ENCODE measurements around the gene CAVIN4. TPM values are rescaled to one million over a fixed set of nuclear protein-coding genes. Genes with fewer than 3 reads are reported as not detected.

The CAVIN4 gene
- total and polyA plus RNA-seq, 2 of the 13 experiments (the other 11 are each of a cell fraction or from before 2014, with no cell fraction given), result 0.54 to 1.00 TPM

DNA sequence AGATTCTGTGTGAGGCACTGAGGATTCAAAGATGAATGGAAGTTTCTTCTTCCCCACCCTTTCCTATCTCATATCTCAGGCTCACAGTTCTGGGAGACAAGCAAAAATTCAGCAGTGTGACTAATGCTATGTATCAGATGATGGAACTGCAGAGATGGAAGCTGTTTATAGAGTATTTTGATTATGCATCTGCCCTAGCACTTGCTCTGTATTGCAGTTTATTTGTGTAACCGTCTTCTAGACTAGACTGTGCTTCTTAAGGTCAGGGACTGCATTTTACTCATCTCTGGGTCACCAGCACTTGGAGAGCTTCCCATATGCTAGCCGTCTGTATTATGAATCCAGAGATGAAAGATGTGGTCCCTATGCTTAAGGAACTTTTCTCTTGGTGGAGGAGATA is 12.6 kb downstream of the CAVIN4 start (continued):
- no peak for TF ChIP-seq STAG1 (CRISPR knock-in tag; IDR thresholded peaks at IDR 0.05)

DNA sequence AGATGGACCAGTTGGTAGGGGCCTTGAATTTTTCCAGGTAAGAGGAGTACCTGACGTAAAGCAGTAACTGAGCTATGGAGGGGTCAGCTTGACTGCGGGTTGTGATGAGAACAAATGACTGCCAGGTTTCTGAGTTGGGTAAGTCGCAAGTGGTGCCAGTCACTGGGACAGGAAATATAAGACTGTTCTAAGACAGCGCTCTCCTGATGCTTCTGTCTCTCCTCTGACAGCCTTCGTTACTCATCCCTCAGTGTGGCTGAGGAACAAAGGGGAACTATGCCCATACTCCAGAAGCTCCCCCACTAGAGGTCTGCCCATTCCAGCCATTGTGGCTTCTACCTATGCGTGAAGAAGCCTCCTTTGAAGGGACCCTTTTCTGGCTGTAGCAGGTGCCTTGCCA is 13.3 kb downstream of the CAVIN4 start:
- Histone ChIP-seq H3K27me3 (ENCODE audit: control insufficient read depth in 1 of 2, insufficient read depth in 2 of 2, low read length in 2 of 2) (no peaks in the 10 kb centered on the region), H3K27ac (ENCODE audit: extremely low read length, insufficient read depth, low read length) (no peak overlapping the region), H4K20me1 (ENCODE audit: insufficient read depth, low read length) (no peaks in the 10 kb centered on the region), H3K4me3 (replicated peaks in 1 of 3; ENCODE audit: insufficient read depth in 1 of 3, low read depth in 2 of 3, low read length in 3 of 3) (no peak overlapping the region), H3K9me3 (ENCODE audit: low read length) (no peaks in the 10 kb centered on the region), H3K4me2 (ENCODE audit: low read depth, low read length) (no peak overlapping the region), H2AFZ (ENCODE audit: low read length) (no peak overlapping the region), H3K79me2 (ENCODE audit: insufficient read depth, low read length) (no peaks in the 10 kb centered on the region), H3K4me1 (ENCODE audit: insufficient read depth, low read length) (peaks cover 18% of the 10 kb centered on the region), H3K9ac (ENCODE audit: insufficient read depth, low read depth, low read length) (no peak overlapping the region), H3K36me3 (replicated peaks in 1 of 2; ENCODE audit: control insufficient read depth in 1 of 2, insufficient read depth in 2 of 2, low read length in 2 of 2) (no peaks in the 10 kb centered on the region)
- no TSS peak for BruUV-seq (replicated peaks)
- DNase-seq (ENCODE audit: low spot score), result no peak
- in situ Hi-C loops (cut with HindIII; ENCODE audit: extremely low pct_ligation_motif_present, low pct_unique_long_range_greater_than_20kb) (loop anchor here (5.0 to 25.0 kb wide), 4 partner anchors 84 to 1429 kb away; no protein-coding TSS in a partner anchor), intact Hi-C loops (cut with micrococcal nuclease; ENCODE audit: unreplicated experiment) (no loop called here)
- ChIA-PET POLR2A (no interaction called here), CTCF (ENCODE audit: low intra/inter-chr PET ratio, low total read pairs) (no interaction called here)
- no peak for ATAC-seq
- 53% methylated on average over 5 of the region's 6 CpGs for WGBS (ENCODE audit: low lambda C conversion rate)
- FAIRE-seq, result no peak
- TF ChIP-seq SRF (IDR thresholded peaks at IDR 0.05; ENCODE audit: low read depth, low read length) (no peak), ZNF138 (CRISPR knock-in tag; IDR thresholded peaks at IDR 0.05; ENCODE audit: low read depth) (no peak), ZNF629 (CRISPR knock-in tag; conservative IDR thresholded peaks at IDR 0.05) (no peak), RELA (CRISPR knock-in tag; IDR thresholded peaks at IDR 0.05) (no peak), ZSCAN20 (CRISPR knock-in tag; IDR thresholded peaks at IDR 0.05; ENCODE audit: borderline replicate concordance) (no peak), POLR2AphosphoS5 (IDR thresholded peaks at IDR 0.05; ENCODE audit: low read depth, low read length) (no peak), ZSCAN9 (CRISPR knock-in tag; IDR thresholded peaks at IDR 0.05; ENCODE audit: borderline replicate concordance) (no peak), ZNF841 (CRISPR knock-in tag; IDR thresholded peaks at IDR 0.05; ENCODE audit: borderline replicate concordance) (no peak)
- TF ChIP-seq, protein P1, sequence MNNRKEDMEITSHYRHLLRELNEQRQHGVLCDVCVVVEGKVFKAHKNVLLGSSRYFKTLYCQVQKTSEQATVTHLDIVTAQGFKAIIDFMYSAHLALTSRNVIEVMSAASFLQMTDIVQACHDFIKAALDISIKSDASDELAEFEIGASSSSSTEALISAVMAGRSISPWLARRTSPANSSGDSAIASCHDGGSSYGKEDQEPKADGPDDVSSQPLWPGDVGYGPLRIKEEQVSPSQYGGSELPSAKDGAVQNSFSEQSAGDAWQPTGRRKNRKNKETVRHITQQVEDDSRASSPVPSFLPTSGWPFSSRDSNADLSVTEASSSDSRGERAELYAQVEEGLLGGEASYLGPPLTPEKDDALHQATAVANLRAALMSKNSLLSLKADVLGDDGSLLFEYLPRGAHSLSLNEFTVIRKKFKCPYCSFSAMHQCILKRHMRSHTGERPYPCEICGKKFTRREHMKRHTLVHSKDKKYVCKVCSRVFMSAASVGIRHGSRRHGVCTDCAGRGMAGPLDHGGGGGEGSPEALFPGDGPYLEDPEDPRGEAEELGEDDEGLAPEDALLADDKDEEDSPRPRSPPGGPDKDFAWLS (CRISPR knock-in tag; IDR thresholded peaks at IDR 0.05; ENCODE audit: borderline replicate concordance), result no peak
- TF ChIP-seq, protein P2, sequence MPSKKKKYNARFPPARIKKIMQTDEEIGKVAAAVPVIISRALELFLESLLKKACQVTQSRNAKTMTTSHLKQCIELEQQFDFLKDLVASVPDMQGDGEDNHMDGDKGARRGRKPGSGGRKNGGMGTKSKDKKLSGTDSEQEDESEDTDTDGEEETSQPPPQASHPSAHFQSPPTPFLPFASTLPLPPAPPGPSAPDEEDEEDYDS (CRISPR knock-in tag; IDR thresholded peaks at IDR 0.05), result no peak
- TF ChIP-seq, protein P3, sequence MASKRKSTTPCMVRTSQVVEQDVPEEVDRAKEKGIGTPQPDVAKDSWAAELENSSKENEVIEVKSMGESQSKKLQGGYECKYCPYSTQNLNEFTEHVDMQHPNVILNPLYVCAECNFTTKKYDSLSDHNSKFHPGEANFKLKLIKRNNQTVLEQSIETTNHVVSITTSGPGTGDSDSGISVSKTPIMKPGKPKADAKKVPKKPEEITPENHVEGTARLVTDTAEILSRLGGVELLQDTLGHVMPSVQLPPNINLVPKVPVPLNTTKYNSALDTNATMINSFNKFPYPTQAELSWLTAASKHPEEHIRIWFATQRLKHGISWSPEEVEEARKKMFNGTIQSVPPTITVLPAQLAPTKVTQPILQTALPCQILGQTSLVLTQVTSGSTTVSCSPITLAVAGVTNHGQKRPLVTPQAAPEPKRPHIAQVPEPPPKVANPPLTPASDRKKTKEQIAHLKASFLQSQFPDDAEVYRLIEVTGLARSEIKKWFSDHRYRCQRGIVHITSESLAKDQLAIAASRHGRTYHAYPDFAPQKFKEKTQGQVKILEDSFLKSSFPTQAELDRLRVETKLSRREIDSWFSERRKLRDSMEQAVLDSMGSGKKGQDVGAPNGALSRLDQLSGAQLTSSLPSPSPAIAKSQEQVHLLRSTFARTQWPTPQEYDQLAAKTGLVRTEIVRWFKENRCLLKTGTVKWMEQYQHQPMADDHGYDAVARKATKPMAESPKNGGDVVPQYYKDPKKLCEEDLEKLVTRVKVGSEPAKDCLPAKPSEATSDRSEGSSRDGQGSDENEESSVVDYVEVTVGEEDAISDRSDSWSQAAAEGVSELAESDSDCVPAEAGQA (IDR thresholded peaks at IDR 0.05; ENCODE audit: low read depth), result no peak
- TF ChIP-seq, protein P3 (CRISPR knock-in tag; IDR thresholded peaks at IDR 0.05; ENCODE audit: borderline replicate concordance), result no peak
- TF ChIP-seq, protein P4, sequence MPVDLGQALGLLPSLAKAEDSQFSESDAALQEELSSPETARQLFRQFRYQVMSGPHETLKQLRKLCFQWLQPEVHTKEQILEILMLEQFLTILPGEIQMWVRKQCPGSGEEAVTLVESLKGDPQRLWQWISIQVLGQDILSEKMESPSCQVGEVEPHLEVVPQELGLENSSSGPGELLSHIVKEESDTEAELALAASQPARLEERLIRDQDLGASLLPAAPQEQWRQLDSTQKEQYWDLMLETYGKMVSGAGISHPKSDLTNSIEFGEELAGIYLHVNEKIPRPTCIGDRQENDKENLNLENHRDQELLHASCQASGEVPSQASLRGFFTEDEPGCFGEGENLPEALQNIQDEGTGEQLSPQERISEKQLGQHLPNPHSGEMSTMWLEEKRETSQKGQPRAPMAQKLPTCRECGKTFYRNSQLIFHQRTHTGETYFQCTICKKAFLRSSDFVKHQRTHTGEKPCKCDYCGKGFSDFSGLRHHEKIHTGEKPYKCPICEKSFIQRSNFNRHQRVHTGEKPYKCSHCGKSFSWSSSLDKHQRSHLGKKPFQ (CRISPR knock-in tag; IDR thresholded peaks at IDR 0.05; ENCODE audit: insufficient replicate concordance), result no peak

All from HepG2 (cell line).